GM12878 (cell line): ENCODE measurements around the gene C5orf52.

Experiments used
- EZH2 ChIP-seq: IDR thresholded peaks from 2 replicates; pipeline ENCODE4 v1.6.1; 2012; ENCODE audit warnings: low read depth, mild to moderate bottlenecking, control low read depth, inconsistent platforms, low read length, borderline replicate concordance; ENCODE audit not compliant: control insufficient read depth
- HDGF ChIP-seq: fragments of 450-650 bp; IDR thresholded peaks from 2 replicates; pipeline ENCODE4 v1.6.1; 2016; ENCODE audit warnings: antibody characterized with exemption
- JUND ChIP-seq: IDR thresholded peaks from 2 replicates; pipeline ENCODE4 v1.6.1; 2012; ENCODE audit warnings: low read depth, mild to moderate bottlenecking, low read length, improper control_type of control experiment, moderate library complexity
- MYC ChIP-seq: IDR thresholded peaks from 2 replicates; pipeline ENCODE4 v1.6.1; 2011; ENCODE audit warnings: mild to moderate bottlenecking, low read length, moderate library complexity, inconsistent platforms; ENCODE audit not compliant: insufficient read depth, insufficient replicate concordance, insufficient read length, severe bottlenecking
- POLR2A ChIP-seq: IDR thresholded peaks from 2 replicates; pipeline ENCODE4 v1.6.1; 2011; ENCODE audit warnings: low read depth, mild to moderate bottlenecking, low read length
- POLR2AphosphoS2 ChIP-seq: IDR thresholded peaks from 2 replicates; pipeline ENCODE4 v1.6.1; 2011; ENCODE audit warnings: low read depth, mild to moderate bottlenecking, low read length, improper control_type of control experiment, moderate library complexity
- SP1 ChIP-seq: IDR thresholded peaks from one replicate; pipeline ENCODE4 v1.6.1; 2011; ENCODE audit warnings: low read depth, low read length
- YBX1 ChIP-seq: fragments of 450-650 bp; IDR thresholded peaks from 2 replicates; pipeline ENCODE4 v1.6.1; 2016; ENCODE audit warnings: antibody characterized with exemption
- TF ChIP-seq, protein P1 (sequence below): fragments of 450-650 bp; IDR thresholded peaks from 2 replicates; pipeline ENCODE4 v1.6.1; 2017; ENCODE audit warnings: mild to moderate bottlenecking, moderate library complexity
- TF ChIP-seq, protein P2 (sequence below), 3 experiments: IDR thresholded peaks in 2 of 3; conservative IDR thresholded peaks in 1 of 3; 2 replicates each; pipeline ENCODE4 v1.5.1; 2011; ENCODE audit warnings: low read depth in 3 of 3, low read length in 3 of 3, mild to moderate bottlenecking in 3 of 3, control low read depth in 2 of 3, moderate library complexity in 2 of 3, inconsistent platforms in 1 of 3, mixed read lengths in 1 of 3; ENCODE audit not compliant: control insufficient read depth in 2 of 3, insufficient read depth in 1 of 3; ENCODE audit errors: extremely low read depth in 1 of 3
- TF ChIP-seq, protein P3 (sequence below): fragments of 450-650 bp; IDR thresholded peaks from 2 replicates; pipeline ENCODE4 v1.6.1; 2014; ENCODE audit warnings: mild to moderate bottlenecking
- TF ChIP-seq, protein P4 (sequence below): IDR thresholded peaks from 2 replicates; pipeline ENCODE4 v1.6.1; 2012; ENCODE audit warnings: low read length, inconsistent platforms
- TF ChIP-seq, protein P5 (sequence below): fragments of 450-650 bp; formaldehyde crosslinking; IDR thresholded peaks from 2 replicates; pipeline ENCODE4 v1.5.0; 2022; ENCODE audit warnings: mild to moderate bottlenecking, missing genetic modification characterization
- TF ChIP-seq, protein P6 (sequence below): IDR thresholded peaks from 2 replicates; pipeline ENCODE4 v1.6.1; 2012; ENCODE audit warnings: low read depth, low read length, improper control_type of control experiment

DNA sequence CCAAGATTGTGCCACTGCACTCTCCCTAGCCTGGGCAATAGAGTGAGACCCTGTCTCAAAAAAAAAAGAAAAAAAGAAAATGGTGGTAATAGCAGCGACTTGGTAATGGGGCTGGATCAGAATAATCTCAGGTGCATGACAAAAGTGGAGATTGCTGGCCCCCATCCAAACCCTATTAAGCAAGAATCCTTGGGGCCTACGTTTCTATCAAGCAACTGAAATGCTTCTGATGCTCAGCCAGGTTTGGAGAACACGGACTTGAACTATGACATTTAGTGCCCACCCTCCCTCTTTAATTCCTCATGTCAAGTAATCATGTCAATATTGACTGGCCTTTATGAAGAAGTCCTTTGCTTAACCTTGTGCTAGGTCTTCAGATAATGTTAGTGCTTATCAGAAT is 6.6 kb downstream of the C5orf52 start:
- TF ChIP-seq, protein P1, sequence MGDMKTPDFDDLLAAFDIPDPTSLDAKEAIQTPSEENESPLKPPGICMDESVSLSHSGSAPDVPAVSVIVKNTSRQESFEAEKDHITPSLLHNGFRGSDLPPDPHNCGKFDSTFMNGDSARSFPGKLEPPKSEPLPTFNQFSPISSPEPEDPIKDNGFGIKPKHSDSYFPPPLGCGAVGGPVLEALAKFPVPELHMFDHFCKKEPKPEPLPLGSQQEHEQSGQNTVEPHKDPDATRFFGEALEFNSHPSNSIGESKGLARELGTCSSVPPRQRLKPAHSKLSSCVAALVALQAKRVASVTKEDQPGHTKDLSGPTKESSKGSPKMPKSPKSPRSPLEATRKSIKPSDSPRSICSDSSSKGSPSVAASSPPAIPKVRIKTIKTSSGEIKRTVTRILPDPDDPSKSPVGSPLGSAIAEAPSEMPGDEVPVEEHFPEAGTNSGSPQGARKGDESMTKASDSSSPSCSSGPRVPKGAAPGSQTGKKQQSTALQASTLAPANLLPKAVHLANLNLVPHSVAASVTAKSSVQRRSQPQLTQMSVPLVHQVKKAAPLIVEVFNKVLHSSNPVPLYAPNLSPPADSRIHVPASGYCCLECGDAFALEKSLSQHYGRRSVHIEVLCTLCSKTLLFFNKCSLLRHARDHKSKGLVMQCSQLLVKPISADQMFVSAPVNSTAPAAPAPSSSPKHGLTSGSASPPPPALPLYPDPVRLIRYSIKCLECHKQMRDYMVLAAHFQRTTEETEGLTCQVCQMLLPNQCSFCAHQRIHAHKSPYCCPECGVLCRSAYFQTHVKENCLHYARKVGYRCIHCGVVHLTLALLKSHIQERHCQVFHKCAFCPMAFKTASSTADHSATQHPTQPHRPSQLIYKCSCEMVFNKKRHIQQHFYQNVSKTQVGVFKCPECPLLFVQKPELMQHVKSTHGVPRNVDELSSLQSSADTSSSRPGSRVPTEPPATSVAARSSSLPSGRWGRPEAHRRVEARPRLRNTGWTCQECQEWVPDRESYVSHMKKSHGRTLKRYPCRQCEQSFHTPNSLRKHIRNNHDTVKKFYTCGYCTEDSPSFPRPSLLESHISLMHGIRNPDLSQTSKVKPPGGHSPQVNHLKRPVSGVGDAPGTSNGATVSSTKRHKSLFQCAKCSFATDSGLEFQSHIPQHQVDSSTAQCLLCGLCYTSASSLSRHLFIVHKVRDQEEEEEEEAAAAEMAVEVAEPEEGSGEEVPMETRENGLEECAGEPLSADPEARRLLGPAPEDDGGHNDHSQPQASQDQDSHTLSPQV, result no peak
- no peak for TF ChIP-seq POLR2A
- no peak for TF ChIP-seq SP1
- no peak for TF ChIP-seq HDGF
- TF ChIP-seq YBX1, result no peak
- TF ChIP-seq MYC, result no peak
- TF ChIP-seq, protein P2, sequence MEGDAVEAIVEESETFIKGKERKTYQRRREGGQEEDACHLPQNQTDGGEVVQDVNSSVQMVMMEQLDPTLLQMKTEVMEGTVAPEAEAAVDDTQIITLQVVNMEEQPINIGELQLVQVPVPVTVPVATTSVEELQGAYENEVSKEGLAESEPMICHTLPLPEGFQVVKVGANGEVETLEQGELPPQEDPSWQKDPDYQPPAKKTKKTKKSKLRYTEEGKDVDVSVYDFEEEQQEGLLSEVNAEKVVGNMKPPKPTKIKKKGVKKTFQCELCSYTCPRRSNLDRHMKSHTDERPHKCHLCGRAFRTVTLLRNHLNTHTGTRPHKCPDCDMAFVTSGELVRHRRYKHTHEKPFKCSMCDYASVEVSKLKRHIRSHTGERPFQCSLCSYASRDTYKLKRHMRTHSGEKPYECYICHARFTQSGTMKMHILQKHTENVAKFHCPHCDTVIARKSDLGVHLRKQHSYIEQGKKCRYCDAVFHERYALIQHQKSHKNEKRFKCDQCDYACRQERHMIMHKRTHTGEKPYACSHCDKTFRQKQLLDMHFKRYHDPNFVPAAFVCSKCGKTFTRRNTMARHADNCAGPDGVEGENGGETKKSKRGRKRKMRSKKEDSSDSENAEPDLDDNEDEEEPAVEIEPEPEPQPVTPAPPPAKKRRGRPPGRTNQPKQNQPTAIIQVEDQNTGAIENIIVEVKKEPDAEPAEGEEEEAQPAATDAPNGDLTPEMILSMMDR (IDR thresholded peaks at IDR 0.05 in 2 of 3, conservative IDR thresholded peaks at IDR 0.05 in 1 of 3; ENCODE audit: control insufficient read depth in 2 of 3, extremely low read depth in 1 of 3, insufficient read depth in 1 of 3, low read depth in 3 of 3, low read length in 3 of 3), result no peak
- TF ChIP-seq, protein P3, sequence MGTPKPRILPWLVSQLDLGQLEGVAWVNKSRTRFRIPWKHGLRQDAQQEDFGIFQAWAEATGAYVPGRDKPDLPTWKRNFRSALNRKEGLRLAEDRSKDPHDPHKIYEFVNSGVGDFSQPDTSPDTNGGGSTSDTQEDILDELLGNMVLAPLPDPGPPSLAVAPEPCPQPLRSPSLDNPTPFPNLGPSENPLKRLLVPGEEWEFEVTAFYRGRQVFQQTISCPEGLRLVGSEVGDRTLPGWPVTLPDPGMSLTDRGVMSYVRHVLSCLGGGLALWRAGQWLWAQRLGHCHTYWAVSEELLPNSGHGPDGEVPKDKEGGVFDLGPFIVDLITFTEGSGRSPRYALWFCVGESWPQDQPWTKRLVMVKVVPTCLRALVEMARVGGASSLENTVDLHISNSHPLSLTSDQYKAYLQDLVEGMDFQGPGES, result no peak
- TF ChIP-seq, protein P4, sequence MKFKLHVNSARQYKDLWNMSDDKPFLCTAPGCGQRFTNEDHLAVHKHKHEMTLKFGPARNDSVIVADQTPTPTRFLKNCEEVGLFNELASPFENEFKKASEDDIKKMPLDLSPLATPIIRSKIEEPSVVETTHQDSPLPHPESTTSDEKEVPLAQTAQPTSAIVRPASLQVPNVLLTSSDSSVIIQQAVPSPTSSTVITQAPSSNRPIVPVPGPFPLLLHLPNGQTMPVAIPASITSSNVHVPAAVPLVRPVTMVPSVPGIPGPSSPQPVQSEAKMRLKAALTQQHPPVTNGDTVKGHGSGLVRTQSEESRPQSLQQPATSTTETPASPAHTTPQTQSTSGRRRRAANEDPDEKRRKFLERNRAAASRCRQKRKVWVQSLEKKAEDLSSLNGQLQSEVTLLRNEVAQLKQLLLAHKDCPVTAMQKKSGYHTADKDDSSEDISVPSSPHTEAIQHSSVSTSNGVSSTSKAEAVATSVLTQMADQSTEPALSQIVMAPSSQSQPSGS, result no peak
- TF ChIP-seq POLR2AphosphoS2, result no peak
- TF ChIP-seq, protein P5, sequence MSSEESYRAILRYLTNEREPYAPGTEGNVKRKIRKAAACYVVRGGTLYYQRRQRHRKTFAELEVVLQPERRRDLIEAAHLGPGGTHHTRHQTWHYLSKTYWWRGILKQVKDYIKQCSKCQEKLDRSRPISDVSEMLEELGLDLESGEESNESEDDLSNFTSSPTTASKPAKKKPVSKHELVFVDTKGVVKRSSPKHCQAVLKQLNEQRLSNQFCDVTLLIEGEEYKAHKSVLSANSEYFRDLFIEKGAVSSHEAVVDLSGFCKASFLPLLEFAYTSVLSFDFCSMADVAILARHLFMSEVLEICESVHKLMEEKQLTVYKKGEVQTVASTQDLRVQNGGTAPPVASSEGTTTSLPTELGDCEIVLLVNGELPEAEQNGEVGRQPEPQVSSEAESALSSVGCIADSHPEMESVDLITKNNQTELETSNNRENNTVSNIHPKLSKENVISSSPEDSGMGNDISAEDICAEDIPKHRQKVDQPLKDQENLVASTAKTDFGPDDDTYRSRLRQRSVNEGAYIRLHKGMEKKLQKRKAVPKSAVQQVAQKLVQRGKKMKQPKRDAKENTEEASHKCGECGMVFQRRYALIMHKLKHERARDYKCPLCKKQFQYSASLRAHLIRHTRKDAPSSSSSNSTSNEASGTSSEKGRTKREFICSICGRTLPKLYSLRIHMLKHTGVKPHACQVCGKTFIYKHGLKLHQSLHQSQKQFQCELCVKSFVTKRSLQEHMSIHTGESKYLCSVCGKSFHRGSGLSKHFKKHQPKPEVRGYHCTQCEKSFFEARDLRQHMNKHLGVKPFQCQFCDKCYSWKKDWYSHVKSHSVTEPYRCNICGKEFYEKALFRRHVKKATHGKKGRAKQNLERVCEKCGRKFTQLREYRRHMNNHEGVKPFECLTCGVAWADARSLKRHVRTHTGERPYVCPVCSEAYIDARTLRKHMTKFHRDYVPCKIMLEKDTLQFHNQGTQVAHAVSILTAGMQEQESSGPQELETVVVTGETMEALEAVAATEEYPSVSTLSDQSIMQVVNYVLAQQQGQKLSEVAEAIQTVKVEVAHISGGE (CRISPR knock-in tag), result no peak
- no peak for TF ChIP-seq JUND
- TF ChIP-seq, protein P6, sequence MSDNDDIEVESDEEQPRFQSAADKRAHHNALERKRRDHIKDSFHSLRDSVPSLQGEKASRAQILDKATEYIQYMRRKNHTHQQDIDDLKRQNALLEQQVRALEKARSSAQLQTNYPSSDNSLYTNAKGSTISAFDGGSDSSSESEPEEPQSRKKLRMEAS, result no peak
- TF ChIP-seq EZH2, result no peak
